Measurements from ENCODE around the gene TMIGD1.

Gene TMIGD1, protein sequence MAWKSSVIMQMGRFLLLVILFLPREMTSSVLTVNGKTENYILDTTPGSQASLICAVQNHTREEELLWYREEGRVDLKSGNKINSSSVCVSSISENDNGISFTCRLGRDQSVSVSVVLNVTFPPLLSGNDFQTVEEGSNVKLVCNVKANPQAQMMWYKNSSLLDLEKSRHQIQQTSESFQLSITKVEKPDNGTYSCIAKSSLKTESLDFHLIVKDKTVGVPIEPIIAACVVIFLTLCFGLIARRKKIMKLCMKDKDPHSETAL

DNA sequence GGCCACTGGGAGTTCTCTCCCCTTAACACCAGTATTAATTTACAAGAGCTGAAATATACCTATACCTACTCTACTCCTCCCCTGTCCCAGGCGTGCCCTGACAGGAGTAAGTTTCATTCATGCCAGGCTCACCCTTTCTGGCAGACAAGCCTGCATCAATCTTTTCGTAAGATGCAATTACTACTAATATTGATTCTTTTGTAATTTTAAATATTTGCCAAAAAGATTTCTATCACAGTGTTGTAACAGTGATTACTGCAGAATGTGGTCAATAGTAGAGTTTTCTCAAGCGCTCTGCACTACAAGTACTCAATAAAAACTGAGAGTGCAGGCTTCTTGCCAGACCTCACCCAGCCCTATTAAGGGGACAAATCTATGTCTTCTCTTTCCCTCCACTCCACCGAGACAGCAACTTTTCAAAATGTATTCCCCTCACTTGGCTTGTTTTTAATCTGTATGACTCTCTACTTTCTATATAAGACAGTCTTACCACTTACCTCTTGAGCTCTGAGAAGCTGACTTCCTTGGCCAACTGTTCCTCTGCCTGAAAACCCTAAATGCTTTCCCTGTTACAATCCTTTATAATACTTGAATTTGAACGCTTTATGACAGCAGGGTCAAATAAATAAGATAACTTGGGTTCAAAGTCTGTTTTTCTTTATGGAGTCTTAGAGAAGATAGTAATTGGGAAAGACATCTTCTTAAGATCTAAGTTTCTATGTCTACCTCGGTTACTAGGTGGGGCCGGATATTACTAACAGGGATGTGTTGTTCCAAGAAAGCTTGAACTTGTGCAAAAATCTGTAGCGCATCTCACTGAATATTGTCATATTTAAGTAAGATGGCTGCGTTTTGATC, at the start of gene TMIGD1:
TSS of gene TMIGD1 (minus strand) at position 555 of the 858 bp plus-strand sequence. CDS start 1,924 bp downstream, outside the sequence.
- no peak for TF ChIP-seq OSR1 (CRISPR knock-in tag; IDR thresholded peaks at IDR 0.05)
- TF ChIP-seq SNAI2 (CRISPR knock-in tag; IDR thresholded peaks at IDR 0.05): no peak
- TF ChIP-seq, protein P1, sequence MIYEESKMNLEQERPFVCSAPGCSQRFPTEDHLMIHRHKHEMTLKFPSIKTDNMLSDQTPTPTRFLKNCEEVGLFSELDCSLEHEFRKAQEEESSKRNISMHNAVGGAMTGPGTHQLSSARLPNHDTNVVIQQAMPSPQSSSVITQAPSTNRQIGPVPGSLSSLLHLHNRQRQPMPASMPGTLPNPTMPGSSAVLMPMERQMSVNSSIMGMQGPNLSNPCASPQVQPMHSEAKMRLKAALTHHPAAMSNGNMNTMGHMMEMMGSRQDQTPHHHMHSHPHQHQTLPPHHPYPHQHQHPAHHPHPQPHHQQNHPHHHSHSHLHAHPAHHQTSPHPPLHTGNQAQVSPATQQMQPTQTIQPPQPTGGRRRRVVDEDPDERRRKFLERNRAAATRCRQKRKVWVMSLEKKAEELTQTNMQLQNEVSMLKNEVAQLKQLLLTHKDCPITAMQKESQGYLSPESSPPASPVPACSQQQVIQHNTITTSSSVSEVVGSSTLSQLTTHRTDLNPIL (CRISPR knock-in tag; IDR thresholded peaks at IDR 0.05; ENCODE audit: low read depth): no peak
- TF ChIP-seq GLIS3 (CRISPR knock-in tag; IDR thresholded peaks at IDR 0.05): no peak
- TF ChIP-seq ZFP30 (CRISPR knock-in tag; IDR thresholded peaks at IDR 0.05): no peak
- no peak for ATAC-seq

DNA sequence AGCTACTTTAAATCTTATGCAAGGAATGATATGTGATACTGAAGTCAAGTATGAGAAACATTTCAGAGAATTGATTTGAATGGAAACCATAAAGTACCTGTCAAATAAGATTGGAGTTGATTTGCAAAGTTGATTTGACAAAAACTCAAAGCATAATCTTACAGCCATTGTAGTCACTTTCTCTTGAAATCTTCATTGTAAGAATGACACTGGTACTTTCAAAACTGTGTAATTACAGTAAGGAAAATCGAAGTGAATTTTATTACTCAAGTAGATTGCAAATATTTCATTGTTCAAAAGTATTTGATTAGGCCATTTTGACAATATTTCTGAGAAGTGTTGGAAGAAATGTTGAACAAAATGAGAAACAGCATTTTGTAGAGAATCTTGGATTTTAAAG, 48.5 kb upstream of the TMIGD1 start:
- no peak for ATAC-seq
- TF ChIP-seq, protein P2, sequence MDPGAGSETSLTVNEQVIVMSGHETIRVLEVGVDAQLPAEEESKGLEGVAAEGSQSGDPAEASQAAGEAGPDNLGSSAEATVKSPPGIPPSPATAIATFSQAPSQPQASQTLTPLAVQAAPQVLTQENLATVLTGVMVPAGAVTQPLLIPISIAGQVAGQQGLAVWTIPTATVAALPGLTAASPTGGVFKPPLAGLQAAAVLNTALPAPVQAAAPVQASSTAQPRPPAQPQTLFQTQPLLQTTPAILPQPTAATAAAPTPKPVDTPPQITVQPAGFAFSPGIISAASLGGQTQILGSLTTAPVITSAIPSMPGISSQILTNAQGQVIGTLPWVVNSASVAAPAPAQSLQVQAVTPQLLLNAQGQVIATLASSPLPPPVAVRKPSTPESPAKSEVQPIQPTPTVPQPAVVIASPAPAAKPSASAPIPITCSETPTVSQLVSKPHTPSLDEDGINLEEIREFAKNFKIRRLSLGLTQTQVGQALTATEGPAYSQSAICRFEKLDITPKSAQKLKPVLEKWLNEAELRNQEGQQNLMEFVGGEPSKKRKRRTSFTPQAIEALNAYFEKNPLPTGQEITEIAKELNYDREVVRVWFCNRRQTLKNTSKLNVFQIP (CRISPR knock-in tag; IDR thresholded peaks at IDR 0.05; ENCODE audit: borderline replicate concordance, low read depth): no peak
- TF ChIP-seq ISL1 (CRISPR knock-in tag; IDR thresholded peaks at IDR 0.05) (no peak), ZNF8 (CRISPR knock-in tag; IDR thresholded peaks at IDR 0.05) (no peak), PPARA (CRISPR knock-in tag; IDR thresholded peaks at IDR 0.05; ENCODE audit: borderline replicate concordance) (no peak), TOX (CRISPR knock-in tag; IDR thresholded peaks at IDR 0.05; ENCODE audit: borderline replicate concordance) (no peak), ZFP30 (CRISPR knock-in tag; IDR thresholded peaks at IDR 0.05) (no peak), RARB (CRISPR knock-in tag; IDR thresholded peaks at IDR 0.05) (no peak), ZNF565 (CRISPR knock-in tag; conservative IDR thresholded peaks at IDR 0.05; ENCODE audit: low read depth) (no peak), ZFP3 (CRISPR knock-in tag; IDR thresholded peaks at IDR 0.05) (no peak), ARNTL (CRISPR knock-in tag; IDR thresholded peaks at IDR 0.05; ENCODE audit: borderline replicate concordance, low read depth) (no peak), ZNF70 (CRISPR knock-in tag; IDR thresholded peaks at IDR 0.05) (no peak)
- TF ChIP-seq, protein P3, sequence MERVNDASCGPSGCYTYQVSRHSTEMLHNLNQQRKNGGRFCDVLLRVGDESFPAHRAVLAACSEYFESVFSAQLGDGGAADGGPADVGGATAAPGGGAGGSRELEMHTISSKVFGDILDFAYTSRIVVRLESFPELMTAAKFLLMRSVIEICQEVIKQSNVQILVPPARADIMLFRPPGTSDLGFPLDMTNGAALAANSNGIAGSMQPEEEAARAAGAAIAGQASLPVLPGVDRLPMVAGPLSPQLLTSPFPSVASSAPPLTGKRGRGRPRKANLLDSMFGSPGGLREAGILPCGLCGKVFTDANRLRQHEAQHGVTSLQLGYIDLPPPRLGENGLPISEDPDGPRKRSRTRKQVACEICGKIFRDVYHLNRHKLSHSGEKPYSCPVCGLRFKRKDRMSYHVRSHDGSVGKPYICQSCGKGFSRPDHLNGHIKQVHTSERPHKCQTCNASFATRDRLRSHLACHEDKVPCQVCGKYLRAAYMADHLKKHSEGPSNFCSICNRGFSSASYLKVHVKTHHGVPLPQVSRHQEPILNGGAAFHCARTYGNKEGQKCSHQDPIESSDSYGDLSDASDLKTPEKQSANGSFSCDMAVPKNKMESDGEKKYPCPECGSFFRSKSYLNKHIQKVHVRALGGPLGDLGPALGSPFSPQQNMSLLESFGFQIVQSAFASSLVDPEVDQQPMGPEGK (CRISPR knock-in tag; IDR thresholded peaks at IDR 0.05; ENCODE audit: borderline replicate concordance): no peak
- TF ChIP-seq, protein P1 (CRISPR knock-in tag; IDR thresholded peaks at IDR 0.05; ENCODE audit: low read depth): no peak

DNA sequence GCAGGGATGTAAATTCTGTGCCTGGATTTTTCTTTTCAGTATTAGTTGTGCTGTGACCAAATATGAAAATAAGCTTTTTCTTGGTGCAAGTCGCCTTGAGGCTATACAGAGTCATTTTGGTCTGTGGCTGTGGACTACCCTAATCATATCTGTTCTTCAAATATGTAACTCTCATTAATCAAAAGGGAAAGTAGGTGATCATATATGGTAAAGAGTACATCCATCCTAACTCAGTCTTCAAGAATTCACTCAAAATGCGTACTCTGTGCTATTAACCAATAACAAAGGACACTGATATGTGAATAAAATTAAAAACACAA, 47.4 kb upstream of the TMIGD1 start:
- no peak for ATAC-seq
- TF ChIP-seq ZNF565 (CRISPR knock-in tag; conservative IDR thresholded peaks at IDR 0.05; ENCODE audit: low read depth) (no peak), GLIS3 (CRISPR knock-in tag; IDR thresholded peaks at IDR 0.05) (no peak), ZC3H10 (CRISPR knock-in tag; IDR thresholded peaks at IDR 0.05) (no peak), ZFP30 (CRISPR knock-in tag; IDR thresholded peaks at IDR 0.05) (no peak), SNAI2 (CRISPR knock-in tag; IDR thresholded peaks at IDR 0.05) (no peak), ZFP3 (CRISPR knock-in tag; IDR thresholded peaks at IDR 0.05) (no peak), TCF4 (CRISPR knock-in tag; IDR thresholded peaks at IDR 0.05; ENCODE audit: borderline replicate concordance) (no peak), TOX (CRISPR knock-in tag; IDR thresholded peaks at IDR 0.05; ENCODE audit: borderline replicate concordance) (no peak), ZNF70 (CRISPR knock-in tag; IDR thresholded peaks at IDR 0.05) (no peak), CSDC2 (CRISPR knock-in tag; IDR thresholded peaks at IDR 0.05) (no peak), RARB (CRISPR knock-in tag; IDR thresholded peaks at IDR 0.05) (no peak), PPARA (CRISPR knock-in tag; IDR thresholded peaks at IDR 0.05; ENCODE audit: borderline replicate concordance) (no peak), ARNTL (CRISPR knock-in tag; IDR thresholded peaks at IDR 0.05; ENCODE audit: borderline replicate concordance, low read depth) (no peak)
- TF ChIP-seq, protein P2 (CRISPR knock-in tag; IDR thresholded peaks at IDR 0.05; ENCODE audit: borderline replicate concordance, low read depth): no peak
- TF ChIP-seq, protein P1 (CRISPR knock-in tag; IDR thresholded peaks at IDR 0.05; ENCODE audit: low read depth): no peak
- TF ChIP-seq, protein P4, sequence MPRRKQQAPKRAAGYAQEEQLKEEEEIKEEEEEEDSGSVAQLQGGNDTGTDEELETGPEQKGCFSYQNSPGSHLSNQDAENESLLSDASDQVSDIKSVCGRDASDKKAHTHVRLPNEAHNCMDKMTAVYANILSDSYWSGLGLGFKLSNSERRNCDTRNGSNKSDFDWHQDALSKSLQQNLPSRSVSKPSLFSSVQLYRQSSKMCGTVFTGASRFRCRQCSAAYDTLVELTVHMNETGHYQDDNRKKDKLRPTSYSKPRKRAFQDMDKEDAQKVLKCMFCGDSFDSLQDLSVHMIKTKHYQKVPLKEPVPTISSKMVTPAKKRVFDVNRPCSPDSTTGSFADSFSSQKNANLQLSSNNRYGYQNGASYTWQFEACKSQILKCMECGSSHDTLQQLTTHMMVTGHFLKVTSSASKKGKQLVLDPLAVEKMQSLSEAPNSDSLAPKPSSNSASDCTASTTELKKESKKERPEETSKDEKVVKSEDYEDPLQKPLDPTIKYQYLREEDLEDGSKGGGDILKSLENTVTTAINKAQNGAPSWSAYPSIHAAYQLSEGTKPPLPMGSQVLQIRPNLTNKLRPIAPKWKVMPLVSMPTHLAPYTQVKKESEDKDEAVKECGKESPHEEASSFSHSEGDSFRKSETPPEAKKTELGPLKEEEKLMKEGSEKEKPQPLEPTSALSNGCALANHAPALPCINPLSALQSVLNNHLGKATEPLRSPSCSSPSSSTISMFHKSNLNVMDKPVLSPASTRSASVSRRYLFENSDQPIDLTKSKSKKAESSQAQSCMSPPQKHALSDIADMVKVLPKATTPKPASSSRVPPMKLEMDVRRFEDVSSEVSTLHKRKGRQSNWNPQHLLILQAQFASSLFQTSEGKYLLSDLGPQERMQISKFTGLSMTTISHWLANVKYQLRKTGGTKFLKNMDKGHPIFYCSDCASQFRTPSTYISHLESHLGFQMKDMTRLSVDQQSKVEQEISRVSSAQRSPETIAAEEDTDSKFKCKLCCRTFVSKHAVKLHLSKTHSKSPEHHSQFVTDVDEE (CRISPR knock-in tag; IDR thresholded peaks at IDR 0.05): no peak
- TF ChIP-seq, protein P5, sequence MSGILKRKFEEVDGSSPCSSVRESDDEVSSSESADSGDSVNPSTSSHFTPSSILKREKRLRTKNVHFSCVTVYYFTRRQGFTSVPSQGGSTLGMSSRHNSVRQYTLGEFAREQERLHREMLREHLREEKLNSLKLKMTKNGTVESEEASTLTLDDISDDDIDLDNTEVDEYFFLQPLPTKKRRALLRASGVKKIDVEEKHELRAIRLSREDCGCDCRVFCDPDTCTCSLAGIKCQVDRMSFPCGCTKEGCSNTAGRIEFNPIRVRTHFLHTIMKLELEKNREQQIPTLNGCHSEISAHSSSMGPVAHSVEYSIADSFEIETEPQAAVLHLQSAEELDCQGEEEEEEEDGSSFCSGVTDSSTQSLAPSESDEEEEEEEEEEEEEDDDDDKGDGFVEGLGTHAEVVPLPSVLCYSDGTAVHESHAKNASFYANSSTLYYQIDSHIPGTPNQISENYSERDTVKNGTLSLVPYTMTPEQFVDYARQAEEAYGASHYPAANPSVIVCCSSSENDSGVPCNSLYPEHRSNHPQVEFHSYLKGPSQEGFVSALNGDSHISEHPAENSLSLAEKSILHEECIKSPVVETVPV (CRISPR knock-in tag; IDR thresholded peaks at IDR 0.05): no peak
